RWPE2 (cell line): ENCODE measurements around the gene NDUFAF5.

Experiments used
- ATAC-seq: fragments of 200-7000 bp; cut with Tn5 transposase; 3 replicates; pipeline ENCODE4 v1.9.1; 2021; ENCODE audit warnings: low read depth
- DNase-seq: peaks from one replicate; pipeline ENCODE4 v3.0.0-alpha.2; 2020; ENCODE audit warnings: low spot score
- H3K27ac ChIP-seq: fragments of 450-650 bp; 2 replicates; pipeline ENCODE4 v1.5.1; 2017; ENCODE audit warnings: mild to moderate bottlenecking; ENCODE audit not compliant: poor library complexity, severe bottlenecking
- H3K27me3 ChIP-seq: fragments of 250-450 bp; sonication (Bioruptor Pico); 2 replicates; pipeline ENCODE4 v1.5.1; 2021; ENCODE audit warnings: mild to moderate bottlenecking, moderate library complexity; ENCODE audit not compliant: insufficient read depth, poor library complexity, severe bottlenecking
- H3K36me3 ChIP-seq: fragments of 250-450 bp; sonication (Bioruptor Pico); 2 replicates; pipeline ENCODE4 v1.5.1; 2020; ENCODE audit warnings: low read depth, mild to moderate bottlenecking, moderate library complexity
- H3K4me1 ChIP-seq: fragments of 250-450 bp; sonication (Bioruptor Pico); 2 replicates; pipeline ENCODE4 v1.5.1; 2021; ENCODE audit warnings: mild to moderate bottlenecking, moderate library complexity; ENCODE audit not compliant: insufficient read depth, poor library complexity, severe bottlenecking
- H3K4me3 ChIP-seq: fragments of 250-450 bp; sonication (Bioruptor Pico); 2 replicates; pipeline ENCODE4 v1.5.1; 2021; ENCODE audit warnings: mild to moderate bottlenecking, moderate library complexity; ENCODE audit not compliant: severe bottlenecking
- H3K9me3 ChIP-seq: fragments of 250-450 bp; sonication (Bioruptor Pico); 2 replicates; pipeline ENCODE4 v1.5.1; 2021; ENCODE audit warnings: mild to moderate bottlenecking, moderate library complexity; ENCODE audit not compliant: severe bottlenecking
- CTCF ChIP-seq: fragments of 450-650 bp; IDR thresholded peaks from one replicate; pipeline ENCODE4 v1.5.1; 2017; ENCODE audit warnings: mild to moderate bottlenecking, moderate library complexity; ENCODE audit not compliant: poor library complexity, severe bottlenecking

NDUFAF5 gene

GRCh38 chr20:13852306-13852705 lies 67.5 kb downstream of the NDUFAF5 start:
- Histone ChIP-seq H3K9me3 (no peaks in the 10 kb centered on the region), H3K27ac (no peak overlapping the region), H3K36me3 (no peaks in the 10 kb centered on the region), H3K4me3 (no peak overlapping the region), H3K27me3 (peaks cover 3% of the 10 kb centered on the region), H3K4me1 (no peaks in the 10 kb centered on the region)
- ATAC-seq = no peak
- no peak for TF ChIP-seq CTCF
- no peak for DNase-seq

- Histone ChIP-seq H3K27ac (no peak overlapping the region), H3K27me3 (peaks cover 3% of the 10 kb centered on the region), H3K36me3 (no peaks in the 10 kb centered on the region), H3K9me3 (no peaks in the 10 kb centered on the region), H3K4me1 (no peaks in the 10 kb centered on the region), H3K4me3 (no peak overlapping the region)
- DNase-seq (no peak), ATAC-seq (no peak)
- no peak for TF ChIP-seq CTCF
Measured at GRCh38 chr20:13855613-13856012, 70.8 kb downstream of the NDUFAF5 start.

GRCh38 chr20:13856354-13856753 lies 71.5 kb downstream of the NDUFAF5 start:
- Histone ChIP-seq H3K36me3 (no peaks in the 10 kb centered on the region), H3K27ac (no peak overlapping the region), H3K4me1 (no peaks in the 10 kb centered on the region), H3K27me3 (peaks cover 3% of the 10 kb centered on the region), H3K9me3 (no peaks in the 10 kb centered on the region), H3K4me3 (no peak overlapping the region)
- no peak for DNase-seq
- no peak for ATAC-seq
- no peak for TF ChIP-seq CTCF

- Histone ChIP-seq H3K4me1 (no peaks in the 10 kb centered on the region), H3K27ac (no peak overlapping the region), H3K9me3 (no peaks in the 10 kb centered on the region), H3K36me3 (no peaks in the 10 kb centered on the region), H3K27me3 (no peaks in the 10 kb centered on the region), H3K4me3 (no peak overlapping the region)
- ATAC-seq (no peak), DNase-seq (no peak)
- no peak for TF ChIP-seq CTCF
Measured at GRCh38 chr20:13857304-13857703, 72.5 kb downstream of the NDUFAF5 start.

- Histone ChIP-seq H3K4me3 (no peak overlapping the region), H3K4me1 (no peaks in the 10 kb centered on the region), H3K27me3 (no peaks in the 10 kb centered on the region), H3K36me3 (no peaks in the 10 kb centered on the region), H3K27ac (no peak overlapping the region), H3K9me3 (no peaks in the 10 kb centered on the region)
- no peak for ATAC-seq
- TF ChIP-seq CTCF = no peak
- DNase-seq = no peak
Measured at GRCh38 chr20:13857961-13858360, 73.1 kb downstream of the NDUFAF5 start.
